AG09309 (cell line): ENCODE data around the gene ERBB4.

ENCODE experiments used
- DNase-seq: peaks from one replicate; pipeline ENCODE4 v3.0.0-alpha.2; 2010; ENCODE audit warnings: low read depth
- H3K4me3 ChIP-seq: 2 replicates; pipeline ENCODE4 v1.5.1; 2011; ENCODE audit warnings: mild to moderate bottlenecking, low read depth, low read length, moderate library complexity; ENCODE audit not compliant: control insufficient read depth
- CTCF ChIP-seq: IDR thresholded peaks from 2 replicates; pipeline ENCODE4 v1.5.1; 2011; ENCODE audit warnings: mild to moderate bottlenecking, low read depth, low read length, inconsistent platforms; ENCODE audit not compliant: insufficient read depth, control insufficient read depth; ENCODE audit errors: missing control alignments

ERBB4 gene

GRCh38 chr2:212033888-212034287, 504.7 kb downstream of the ERBB4 start:
- no peak overlapping the region for H3K4me3 ChIP-seq
- no peak for TF ChIP-seq CTCF
- DNase-seq = no peak

GRCh38 chr2:212032536-212033219, 505.9 kb downstream of the ERBB4 start:
- DNase-seq = no peak
- no peak for TF ChIP-seq CTCF
- no peak overlapping the region for H3K4me3 ChIP-seq

GRCh38 chr2:212032032-212032431, 506.6 kb downstream of the ERBB4 start:
- TF ChIP-seq CTCF = no peak
- no peak overlapping the region for H3K4me3 ChIP-seq
- DNase-seq = peak; percentile 58

- no peak for TF ChIP-seq CTCF
- DNase-seq = no peak
- H3K4me3 ChIP-seq = no peak overlapping the region
These were observed 507.9 kb downstream of the ERBB4 start for GRCh38 chr2:212030709-212031108.

- no peak for DNase-seq
- no peak for TF ChIP-seq CTCF
- H3K4me3 ChIP-seq = no peak overlapping the region
These were observed 509.7 kb downstream of the ERBB4 start for GRCh38 chr2:212028798-212029394.

GRCh38 chr2:212027681-212028628, 510.6 kb downstream of the ERBB4 start:
- no peak for DNase-seq
- TF ChIP-seq CTCF = no peak
- no peak overlapping the region for H3K4me3 ChIP-seq
